ENCODE measurements around the gene WDFY2.

Gene WDFY2

DNA sequence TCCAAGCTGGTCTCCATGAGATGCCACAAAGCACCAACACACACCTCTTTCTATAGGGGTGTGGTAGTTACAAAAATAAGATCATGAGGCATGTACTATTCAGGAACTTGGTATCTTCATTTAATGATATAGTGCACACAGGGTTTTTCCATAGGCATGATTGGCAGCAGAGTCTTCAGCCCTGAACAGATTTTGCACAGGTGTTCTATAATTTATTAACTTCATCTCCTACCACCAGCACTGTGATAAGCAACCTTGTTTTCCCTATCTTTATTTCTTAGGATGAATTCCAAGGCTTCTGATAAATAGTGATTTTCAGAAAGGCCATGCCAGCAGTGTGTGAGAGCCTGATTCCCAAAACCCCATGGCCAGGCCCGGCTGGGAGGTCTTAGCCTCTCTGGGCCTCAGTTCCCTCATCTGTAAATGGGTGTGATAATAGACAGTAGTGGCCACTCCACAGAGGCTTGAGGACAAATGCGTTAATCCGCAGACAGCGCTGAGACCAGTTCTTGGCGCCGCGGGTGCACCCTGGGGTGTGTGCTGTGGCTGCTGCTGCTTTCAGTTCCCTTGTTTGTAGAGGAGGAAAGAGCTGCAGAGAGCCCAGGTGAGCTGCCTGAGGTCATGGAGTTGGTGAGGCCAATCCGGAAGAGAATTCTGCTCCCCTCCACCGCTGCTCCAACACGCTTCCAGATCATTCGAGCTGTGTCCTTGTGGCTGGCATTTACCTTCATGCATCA, 186.6 kb downstream of the WDFY2 start:
- DNase-seq (ENCODE audit: low spot score), result no peak

DNA sequence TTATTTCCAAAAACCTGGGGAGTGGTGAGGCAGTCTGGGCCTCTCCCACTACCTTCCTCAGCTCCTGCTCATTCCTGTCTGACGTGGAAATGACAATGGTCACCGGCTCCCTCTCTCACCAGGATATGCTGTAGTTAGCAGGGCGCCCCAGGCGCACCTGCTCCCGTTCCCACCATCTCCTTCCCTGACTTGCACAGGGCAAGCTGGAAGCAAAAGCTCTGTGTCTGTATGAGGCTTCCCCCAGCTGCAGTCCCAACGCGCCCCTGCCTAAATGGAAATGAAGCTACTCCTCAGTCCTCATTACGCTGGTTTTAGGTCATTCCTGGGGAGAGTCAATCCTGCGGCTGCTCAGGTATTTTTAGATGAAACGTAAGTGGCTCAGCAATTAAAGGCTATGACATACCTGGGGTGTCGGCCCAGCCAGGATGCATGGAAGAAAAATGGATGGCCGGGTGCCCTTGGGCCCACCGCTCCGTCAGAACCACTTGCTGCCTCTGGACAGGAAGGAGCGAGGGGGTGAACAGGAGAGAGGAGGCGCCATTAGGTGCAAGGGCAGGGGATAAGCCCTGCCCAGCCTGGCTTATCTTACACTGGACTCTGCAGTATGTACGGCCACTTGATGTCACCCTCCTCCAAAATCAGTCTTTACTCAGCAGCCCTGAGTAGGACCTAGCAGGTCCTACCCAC, 187.3 kb downstream of the WDFY2 start:
- no peak for DNase-seq (ENCODE audit: low spot score)

DNA sequence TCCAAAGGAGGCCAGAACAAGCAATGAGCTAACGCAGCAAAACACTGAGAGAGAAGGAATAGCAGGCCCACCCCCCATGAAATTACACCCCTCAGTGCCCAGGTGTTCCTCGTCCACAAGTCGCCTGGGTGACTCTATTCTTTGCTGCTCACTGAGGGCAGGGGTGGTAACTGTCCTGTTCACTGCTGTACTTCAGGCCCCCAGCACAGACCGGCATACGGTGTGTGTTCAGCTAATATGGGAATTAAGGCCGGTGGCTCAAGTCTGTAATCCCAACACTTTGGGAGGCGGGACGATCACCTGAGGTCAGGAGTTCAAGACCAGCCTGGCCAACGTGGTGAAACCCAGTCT, 187.8 kb downstream of the WDFY2 start:
- no peak for DNase-seq (ENCODE audit: low spot score)

DNA sequence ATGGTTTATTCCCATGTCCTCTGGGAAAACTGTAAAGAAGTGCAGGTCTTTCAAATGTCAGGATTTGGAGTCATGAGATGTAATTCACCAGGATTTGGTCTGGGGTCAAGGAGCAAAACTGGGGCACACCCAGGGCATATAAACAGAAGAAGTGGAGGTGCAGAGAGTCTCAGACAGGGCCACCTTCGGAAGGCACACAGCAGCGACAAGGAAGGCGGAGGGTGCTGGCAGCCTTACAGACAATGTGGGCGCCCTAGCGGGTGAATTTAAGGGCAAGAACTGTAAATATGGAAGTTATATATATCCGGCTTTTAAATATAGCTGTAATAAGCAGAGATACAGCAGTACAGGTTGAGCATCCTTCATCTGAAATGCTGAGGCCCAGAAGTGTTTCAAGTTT, 188.5 kb downstream of the WDFY2 start:
- no peak for DNase-seq (ENCODE audit: low spot score)

DNA sequence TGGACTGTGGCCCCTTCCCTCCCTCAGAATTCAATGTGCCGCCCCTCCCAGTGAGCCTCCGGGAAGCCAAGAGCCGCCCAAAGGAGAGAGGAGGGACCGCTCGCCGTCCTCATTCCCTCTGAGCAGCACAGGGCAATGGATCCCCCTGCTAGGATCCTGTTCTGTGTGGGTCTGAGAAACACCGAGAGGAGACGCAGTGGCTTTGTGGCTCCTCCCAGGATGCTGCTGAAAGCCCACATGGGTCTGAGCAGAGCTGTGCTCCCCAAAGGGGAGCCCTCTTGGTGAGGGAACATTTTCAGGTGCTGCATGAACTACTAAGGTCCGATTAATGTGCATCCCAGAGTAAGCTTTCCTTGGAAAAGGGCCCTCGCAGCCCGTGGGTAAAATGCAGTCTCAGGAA, 189.3 kb downstream of the WDFY2 start:
- no peak for DNase-seq (ENCODE audit: low spot score)

DNA sequence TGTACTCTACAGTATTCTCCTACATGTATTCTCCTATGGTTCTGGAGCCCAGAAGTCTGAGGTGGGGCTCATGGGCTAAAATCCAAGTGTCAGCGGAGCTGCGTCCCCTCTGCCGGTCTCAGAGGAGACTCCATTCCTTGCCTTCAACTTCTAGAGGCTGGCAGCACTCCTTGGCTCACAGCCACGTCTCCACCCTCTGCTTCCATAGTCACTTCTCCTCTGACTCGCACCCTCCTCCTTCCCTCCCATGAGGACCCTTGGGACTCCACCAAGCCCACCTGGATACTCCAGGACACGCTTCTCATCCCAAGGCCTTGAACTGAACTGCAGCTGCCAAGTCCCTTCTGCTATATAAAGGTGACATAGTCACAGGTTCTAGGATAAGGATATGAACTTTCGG, 191.9 kb downstream of the WDFY2 start:
- no peak for DNase-seq (ENCODE audit: low spot score)

DNA sequence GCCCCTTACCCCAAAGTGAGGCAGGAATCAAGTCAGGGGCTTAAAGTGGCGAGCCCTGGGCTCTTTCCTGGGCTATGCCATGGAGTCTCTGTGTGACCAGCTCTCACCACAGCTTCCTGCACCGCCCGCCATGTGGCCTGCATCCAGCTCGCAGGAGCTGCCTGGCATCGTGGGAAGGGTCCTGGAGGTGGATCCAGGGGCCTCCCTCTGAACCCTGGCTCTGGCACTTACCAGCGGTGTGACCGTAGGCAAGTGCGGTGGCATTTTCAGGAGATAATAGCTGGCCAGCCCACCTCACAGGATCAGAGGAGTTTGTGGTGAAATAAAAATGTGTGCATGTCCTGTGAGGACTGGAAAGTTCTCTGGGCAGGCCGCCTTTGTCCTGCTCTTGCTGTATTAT, 193.7 kb downstream of the WDFY2 start:
- DNase-seq (ENCODE audit: low spot score), result no peak

DNA sequence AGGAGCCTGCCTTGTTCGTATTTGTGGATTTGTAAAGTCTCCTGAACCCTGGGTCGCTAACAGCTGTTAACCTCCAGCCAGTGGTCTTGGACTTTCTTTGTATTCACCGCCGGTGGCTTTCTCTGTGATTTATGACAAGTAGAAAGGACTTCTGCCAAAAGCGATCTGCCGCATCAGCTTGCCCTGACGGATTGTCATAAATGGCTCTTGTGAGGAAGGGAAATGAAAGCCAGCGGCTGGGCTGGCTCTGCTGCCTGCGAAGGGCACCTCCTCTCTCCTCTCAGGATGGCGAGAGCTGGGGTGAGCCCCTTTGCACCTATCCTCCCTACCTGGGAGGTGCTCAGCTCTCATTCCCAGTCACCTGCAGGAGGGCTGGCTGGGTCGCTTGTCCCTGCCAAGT, 194.1 kb downstream of the WDFY2 start:
- no peak for DNase-seq (ENCODE audit: low spot score)

DNA sequence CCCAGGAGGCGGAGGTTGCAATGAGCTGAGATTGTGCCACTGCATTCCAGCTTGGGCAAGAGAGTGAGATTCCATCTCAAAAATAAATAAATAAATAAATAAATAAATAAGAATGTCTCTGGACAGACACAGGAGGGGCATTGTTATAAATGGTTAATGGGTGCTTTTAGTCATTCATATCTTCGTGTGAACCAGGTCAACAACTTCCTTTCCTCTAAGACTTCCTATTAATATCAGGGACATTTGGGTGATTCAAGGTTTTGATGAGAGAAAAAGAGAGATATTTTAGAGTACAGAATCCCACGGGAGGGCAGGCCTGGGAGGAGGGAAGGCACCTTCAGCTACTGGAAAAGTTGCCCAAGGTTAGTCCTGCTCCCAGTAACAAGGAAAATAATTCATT, 195.8 kb downstream of the WDFY2 start:
- no peak for DNase-seq (ENCODE audit: low spot score)

DNA sequence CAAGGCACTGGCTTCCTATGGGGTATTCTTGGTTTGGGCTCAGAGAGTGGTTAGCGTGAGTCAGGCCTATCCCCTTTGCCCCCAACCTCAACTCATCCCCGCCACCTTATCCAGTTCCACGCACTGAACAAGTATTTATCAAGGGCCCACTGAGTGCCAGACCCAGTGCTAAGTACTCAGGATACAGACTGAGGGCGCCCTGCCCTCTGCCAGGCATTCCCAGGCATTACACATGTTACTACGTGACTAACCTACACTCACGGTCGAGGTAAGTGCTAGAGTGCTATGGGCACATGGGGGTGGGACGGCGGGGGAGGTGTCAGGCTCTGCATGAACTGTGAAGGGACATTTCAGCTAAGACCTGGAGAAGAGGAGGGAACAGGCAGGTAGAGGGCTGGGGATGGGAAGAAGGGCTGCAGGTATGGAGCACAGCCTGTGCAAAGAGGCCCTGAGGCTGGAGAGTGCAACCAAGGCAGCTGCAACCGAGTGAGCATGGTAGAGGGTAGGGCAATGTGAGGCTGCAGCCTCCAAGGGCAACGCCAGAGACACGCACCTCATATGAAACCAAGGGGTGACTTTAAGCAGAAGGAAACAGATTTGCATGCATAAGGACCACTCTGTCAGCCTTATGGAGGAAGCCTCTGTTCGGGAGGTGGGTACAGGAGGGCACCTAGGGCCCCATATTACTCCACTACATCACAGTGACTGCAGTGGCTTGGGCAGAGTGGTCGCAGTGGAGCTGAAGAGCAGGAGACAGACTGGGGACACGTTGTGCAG, 197.2 kb downstream of the WDFY2 start:
- no peak for DNase-seq (ENCODE audit: low spot score)

DNA sequence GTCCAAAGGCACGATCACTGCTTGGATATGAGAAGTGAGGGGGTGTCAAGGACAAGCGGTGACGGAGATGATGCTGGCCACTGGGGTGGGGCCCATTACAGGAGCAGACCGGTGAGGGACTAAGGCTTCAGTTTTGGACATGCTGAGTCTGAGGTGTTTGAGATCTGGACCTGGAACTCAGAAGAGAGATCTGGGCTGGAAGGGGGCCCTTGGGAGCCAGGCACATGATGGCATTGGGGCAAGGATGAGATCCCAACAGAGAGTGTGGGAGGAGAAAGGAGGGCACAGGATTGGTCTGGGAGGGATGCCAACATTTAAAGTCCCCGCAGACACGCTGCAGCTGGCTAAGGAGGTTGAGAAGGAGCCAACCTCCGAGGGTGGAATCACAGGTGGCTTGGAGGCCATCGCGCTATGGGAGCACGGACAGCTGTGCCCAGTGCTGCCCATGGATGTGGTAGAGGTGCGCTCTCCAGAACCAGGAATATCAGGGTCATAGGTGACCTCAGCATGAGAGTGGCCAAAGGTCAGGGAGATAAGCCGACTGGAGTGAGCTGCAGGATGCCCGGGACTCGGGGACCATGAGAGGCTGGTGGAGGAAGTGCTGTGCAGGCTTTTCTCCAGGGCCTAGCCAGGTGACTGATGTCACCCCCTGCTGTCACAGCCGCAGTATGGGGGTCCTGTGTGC, 197.9 kb downstream of the WDFY2 start:
- no peak for DNase-seq (ENCODE audit: low spot score)

DNA sequence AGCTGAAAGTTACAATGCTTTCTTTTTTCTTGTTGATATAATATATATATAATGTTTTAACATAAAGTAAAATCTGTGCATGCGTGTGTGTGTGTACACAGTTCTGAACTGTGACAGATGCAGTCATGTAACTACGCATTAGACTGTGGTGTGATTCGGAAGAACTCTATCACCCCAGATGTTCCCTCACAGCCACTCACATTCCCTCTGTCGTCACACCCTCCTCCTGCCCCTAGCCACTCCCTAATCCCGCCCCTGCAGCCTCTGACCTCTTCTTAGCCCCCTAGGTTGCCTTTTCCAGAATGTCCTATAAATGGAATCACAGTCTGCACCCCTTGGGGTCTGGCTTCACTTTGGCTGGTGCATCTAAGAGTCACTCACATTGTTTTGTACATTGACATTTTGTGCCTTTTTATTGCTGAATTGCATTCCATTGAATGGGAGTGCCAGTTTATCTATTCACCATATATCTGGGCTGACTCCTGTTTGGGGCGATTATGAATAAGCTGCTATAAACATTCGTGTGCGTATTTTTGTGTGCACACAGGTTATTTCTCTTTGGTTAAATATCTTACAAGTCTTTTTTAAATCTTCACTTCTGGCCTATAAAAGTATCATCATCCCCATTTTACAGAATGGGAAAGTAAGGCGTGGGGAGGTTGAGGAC, 199.3 kb downstream of the WDFY2 start:
- DNase-seq (ENCODE audit: low spot score), result no peak

DNA sequence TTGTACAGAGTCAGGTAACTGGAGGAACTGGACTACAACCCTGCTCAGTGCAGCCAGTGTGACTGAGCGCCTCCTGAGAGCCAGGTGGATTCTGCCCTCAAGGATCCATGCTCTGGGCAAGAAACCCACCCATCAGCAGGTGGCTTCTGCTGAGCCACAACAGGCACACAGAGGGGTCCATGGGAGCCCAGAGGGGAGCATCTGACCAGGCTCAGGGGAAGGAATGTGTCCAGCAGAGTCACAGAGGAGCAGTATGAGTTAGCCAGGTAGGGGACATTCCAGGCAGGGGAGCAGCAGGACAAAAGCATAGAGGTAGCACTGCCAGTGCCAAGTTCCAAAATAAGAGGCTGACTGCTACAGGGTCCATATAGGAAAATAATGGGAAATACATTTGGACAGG, 199.8 kb downstream of the WDFY2 start:
- DNase-seq (ENCODE audit: low spot score), result no peak

DNA sequence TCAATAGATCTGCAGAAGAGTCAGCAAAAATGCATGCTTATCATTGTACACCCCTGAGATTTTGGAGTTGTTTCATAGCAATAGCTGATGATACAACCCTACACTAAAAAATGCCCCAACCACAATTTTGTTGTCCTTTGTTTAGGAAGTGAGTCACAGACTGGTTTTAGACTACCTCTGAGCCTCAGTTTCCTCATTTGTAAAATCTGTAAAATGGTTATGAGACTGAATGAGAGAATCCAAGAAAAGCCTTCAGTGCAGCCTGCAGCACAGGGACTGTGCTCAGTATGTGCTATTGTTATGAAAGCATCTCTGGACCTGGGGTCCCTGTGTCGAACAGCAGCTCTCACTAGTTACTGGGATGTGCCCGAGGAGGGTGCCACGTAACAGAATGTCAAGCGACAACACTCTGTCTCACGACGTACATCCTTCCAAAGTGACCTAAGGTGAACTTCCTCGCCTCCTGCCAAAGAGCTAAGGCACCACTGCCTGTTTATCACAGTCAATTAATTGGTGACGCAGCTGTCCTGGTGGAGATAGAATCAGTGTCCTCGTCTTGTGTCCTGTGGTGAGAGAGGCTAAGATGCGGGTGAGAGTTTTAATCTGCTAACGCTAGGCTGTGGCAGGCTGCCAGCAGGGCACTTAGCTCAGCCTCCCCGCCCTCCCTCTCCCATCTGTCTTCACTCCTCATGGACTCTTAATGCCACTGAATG, 201.6 kb downstream of the WDFY2 start:
- DNase-seq (ENCODE audit: low spot score), result no peak

DNA sequence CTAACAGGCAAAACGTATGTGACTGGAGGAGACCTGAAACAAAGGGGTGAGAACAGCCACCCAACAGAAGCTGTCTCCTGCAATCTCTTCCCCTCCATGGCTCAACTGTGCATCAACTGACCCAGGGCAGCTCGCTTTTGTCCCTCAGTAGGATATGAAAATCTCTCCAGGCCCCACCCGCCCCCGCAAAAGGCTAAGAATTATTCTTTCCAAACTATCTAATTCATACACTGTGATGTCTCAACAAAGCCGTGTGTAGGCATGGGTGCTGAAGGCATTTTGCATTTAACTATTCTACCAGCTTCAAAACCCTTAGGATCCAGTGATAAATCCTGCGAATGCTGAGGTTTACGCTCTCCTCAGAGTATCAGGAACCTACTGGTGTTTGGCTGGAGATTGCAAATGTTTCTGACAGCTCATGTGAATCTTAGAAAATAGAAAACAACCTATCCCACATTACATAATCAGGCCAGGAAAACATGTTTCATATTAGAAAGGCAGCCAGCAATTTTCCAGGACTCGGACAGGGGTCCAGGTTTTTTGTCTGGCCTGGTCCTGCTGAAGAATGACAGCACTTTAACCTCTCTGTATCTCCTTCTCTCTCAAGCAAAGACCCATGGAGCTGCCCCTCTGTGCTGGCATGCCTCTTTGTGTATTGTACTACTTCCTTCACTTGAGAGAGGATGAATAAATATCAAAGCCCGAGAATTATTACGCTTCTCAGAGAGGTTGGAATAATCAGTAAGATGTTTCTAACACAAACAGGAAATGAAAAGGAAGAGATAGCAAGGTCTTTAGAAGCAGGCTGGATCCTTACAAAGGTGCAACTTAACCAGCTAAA, 202.4 kb downstream of the WDFY2 start:
- DNase-seq (ENCODE audit: low spot score), result no peak

DNA sequence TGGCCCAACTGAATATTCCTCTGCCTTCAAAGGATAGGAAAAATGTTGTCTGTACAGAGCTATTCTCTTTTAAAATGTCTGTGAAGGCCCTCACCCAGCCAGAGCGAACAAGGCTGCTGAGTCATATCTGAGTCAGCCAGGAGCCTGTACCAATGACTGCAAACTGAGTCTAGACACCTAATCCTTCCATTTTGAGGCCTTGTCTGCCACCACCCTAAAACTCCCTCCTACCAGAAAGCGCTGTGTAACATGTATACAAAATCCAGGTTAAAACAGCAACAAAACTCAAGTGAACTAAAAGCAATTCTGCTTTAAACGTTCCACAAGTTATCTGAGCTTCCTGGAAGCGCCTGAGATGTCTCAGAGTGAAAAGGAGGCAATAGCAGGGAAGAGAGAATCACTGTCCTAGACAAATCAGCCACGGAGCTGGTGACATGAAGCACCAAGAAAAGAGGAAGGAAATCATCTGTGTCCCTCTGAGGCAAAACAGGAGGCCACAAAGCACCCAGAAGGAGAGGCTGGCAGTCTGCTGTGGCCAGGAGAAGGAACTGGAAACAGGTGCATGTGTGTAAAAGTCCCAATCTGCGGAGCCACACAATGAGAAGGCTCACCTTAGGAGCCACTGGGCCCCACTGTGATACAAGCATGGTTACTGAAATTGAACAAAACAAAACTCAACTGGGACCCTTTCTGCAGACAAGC, 209.5 kb downstream of the WDFY2 start:
- DNase-seq (ENCODE audit: low spot score), result peak; percentile 51

DNA sequence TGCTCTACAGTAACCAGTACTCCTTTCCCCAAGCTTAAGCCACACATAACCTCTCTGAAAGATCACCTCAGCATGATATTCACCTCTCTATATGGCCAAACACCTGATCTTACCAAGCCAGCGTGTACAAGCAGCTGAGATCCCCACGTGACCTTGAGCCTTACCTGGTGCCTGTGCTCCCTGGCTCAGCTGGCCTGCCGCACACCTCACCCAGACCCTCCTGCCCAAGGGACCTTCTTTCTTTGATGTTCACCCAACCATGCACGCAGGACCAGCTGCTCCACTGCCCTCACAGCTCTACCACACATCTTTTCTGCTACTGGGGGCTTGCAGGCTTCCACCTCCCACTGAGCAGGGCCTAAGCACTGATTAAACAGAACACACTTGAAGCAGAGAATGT, 210.7 kb downstream of the WDFY2 start:
- no peak for DNase-seq (ENCODE audit: low spot score)

DNA sequence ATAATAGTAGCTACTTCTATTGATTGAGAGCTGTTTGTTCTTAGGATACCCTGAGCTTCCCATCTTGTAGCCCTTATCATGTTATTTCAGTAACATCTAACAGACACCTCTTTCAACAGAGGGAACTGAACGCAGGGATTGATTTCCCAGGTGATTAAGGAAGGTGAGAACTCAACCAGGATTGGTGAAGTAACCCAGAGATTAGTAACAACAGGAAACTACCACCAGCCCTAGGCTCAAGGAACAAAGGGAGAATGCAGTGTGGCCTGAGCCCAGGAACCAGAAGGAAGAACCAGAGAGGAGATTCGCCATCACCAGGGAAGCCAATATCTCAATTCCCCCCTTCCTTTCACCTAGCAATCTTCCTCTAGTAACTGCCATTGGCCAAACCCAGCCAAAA, 211.2 kb downstream of the WDFY2 start:
- no peak for DNase-seq (ENCODE audit: low spot score)

DNA sequence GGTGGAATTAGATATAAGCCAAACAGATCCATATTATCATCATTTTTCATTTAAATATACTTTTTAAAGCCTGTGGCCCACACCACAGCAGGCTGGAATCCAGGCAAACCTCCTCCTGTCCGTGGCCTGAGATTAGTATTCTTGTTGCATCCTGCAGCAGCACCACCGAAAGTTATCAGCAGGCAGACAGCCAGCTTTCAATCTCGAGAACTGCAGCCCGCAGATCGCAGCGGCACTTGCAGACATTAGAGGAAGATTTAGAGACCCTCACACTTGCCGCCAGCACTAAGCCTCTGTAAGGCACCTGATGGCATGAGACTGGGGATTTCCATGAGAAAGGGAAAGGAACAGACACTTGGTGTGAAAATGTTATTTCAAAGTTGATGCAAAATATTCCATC, 212.3 kb downstream of the WDFY2 start:
- no peak for DNase-seq (ENCODE audit: low spot score)

All from hepatic stellate cell (primary cell).